SH-SY5Y (cell line): ENCODE data around the gene DIS3L2.

Experiments used
- GATA2 ChIP-seq: IDR thresholded peaks from 2 replicates; pipeline ENCODE4 v1.6.1; 2011; ENCODE audit warnings: mild to moderate bottlenecking, low read depth, low read length
- GATA3 ChIP-seq: IDR thresholded peaks from 2 replicates; pipeline ENCODE4 v1.6.1; 2011; ENCODE audit warnings: low read depth, mild to moderate bottlenecking, low read length, moderate library complexity

GRCh38 chr2:231926180-231926741, 35.3 kb upstream of the DIS3L2 start, which contains the start of gene NPPC:
- TF ChIP-seq GATA2: no peak
- no peak for TF ChIP-seq GATA3
